Right atrium auricular region (tissue), 2 donors: Measurements from ENCODE around the gene FABP7. TPM values are rescaled to one million over a fixed set of nuclear protein-coding genes. Genes with fewer than 3 reads are reported as not detected.

Experiments
- DNase-seq: peaks from one replicate; pipeline ENCODE4 v3.0.0-alpha.2; 2019; ENCODE audit warnings: low spot score
- H3K27ac ChIP-seq, 2 donors: fragments of 200-600 bp; sonication (generic); 1 replicate in 1 of 2; 2 replicates in 1 of 2; pipeline ENCODE4 v1.5.1; 2016 to 2019
- H3K27me3 ChIP-seq, 2 donors: fragments of 200-600 bp; sonication (generic); one replicate each; pipeline versions ENCODE4 v1.5.1 to v1.6.0; 2017 to 2019
- H3K36me3 ChIP-seq: fragments of 200-600 bp; sonication (generic); one replicate; pipeline ENCODE4 v1.5.1; 2016
- H3K4me1 ChIP-seq, 2 donors: fragments of 200-600 bp; sonication (generic); one replicate each; pipeline versions ENCODE4 v1.5.1 to v1.6.0; 2017 to 2019
- H3K4me3 ChIP-seq, 2 donors: fragments of 200-600 bp; sonication (generic); 1 replicate in 1 of 2; 2 replicates in 1 of 2; pipeline ENCODE4 v1.5.1; 2017 to 2019; ENCODE audit warnings: mild to moderate bottlenecking in 1 of 2, moderate library complexity in 1 of 2
- H3K9me3 ChIP-seq, 2 donors: fragments of 200-600 bp; sonication (generic); one replicate each; pipeline ENCODE4 v1.5.1; 2019
- total RNA-seq, 2 donors: library from RNA; depleted of rRNA; stranded (reverse); fragments of >200 nt; gene quantifications; one replicate each; pipeline ENCODE4 v1.1.0, GENCODE V29; 2016
- TF ChIP-seq, protein P1 (sequence below), 2 donors: fragments of 200-600 bp; sonication (generic); IDR thresholded peaks; one replicate each; pipeline ENCODE4 v1.5.1; 2019; ENCODE audit warnings: antibody characterized with exemption in 2 of 2

Gene FABP7
- total RNA-seq, 2 donors from 2014 or later: 0.52 TPM; not detected in 1

DNA sequence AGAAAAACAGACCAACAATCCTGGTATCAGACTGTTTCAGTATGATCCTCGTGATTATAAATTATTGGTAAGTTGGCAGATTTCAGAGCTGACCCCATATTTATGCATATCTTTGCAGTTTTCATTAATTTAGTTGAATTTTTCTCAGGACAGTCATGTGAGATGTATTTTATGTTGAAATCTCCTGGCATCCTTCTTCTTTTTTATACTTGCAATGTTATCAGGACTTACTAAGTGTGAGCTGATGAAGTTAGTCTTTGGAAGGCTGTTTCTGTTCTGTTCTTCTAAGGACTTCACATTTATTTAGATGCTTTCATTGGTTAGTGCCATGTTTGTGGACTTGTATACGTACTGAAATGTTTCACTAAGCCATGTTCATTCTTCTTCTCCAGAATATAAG is 26.8 kb downstream of the FABP7 start:
- DNase-seq: no peak
- Histone ChIP-seq H3K27ac (no peak overlapping the region), H3K4me3 (no peak overlapping the region), H3K9me3 (no peaks in the 10 kb centered on the region), H3K36me3 (peaks cover 8% of the 10 kb centered on the region), H3K4me1 (no peaks in the 10 kb centered on the region), H3K27me3 (no peaks in the 10 kb centered on the region)
- TF ChIP-seq, protein P1, sequence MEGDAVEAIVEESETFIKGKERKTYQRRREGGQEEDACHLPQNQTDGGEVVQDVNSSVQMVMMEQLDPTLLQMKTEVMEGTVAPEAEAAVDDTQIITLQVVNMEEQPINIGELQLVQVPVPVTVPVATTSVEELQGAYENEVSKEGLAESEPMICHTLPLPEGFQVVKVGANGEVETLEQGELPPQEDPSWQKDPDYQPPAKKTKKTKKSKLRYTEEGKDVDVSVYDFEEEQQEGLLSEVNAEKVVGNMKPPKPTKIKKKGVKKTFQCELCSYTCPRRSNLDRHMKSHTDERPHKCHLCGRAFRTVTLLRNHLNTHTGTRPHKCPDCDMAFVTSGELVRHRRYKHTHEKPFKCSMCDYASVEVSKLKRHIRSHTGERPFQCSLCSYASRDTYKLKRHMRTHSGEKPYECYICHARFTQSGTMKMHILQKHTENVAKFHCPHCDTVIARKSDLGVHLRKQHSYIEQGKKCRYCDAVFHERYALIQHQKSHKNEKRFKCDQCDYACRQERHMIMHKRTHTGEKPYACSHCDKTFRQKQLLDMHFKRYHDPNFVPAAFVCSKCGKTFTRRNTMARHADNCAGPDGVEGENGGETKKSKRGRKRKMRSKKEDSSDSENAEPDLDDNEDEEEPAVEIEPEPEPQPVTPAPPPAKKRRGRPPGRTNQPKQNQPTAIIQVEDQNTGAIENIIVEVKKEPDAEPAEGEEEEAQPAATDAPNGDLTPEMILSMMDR (IDR thresholded peaks at IDR 0.05): no peak

GRCh38 chr6:122808121-122808885 is 28.8 kb downstream of the FABP7 start:
- DNase-seq: no peak
- Histone ChIP-seq H3K27me3 (no peaks in the 10 kb centered on the region), H3K4me3 (no peak overlapping the region), H3K9me3 (no peaks in the 10 kb centered on the region), H3K36me3 (peaks cover 8% of the 10 kb centered on the region), H3K4me1 (no peaks in the 10 kb centered on the region), H3K27ac (no peak overlapping the region)
- TF ChIP-seq, protein P1 (IDR thresholded peaks at IDR 0.05): no peak

- Histone ChIP-seq H3K4me3 (no peak overlapping the region), H3K36me3 (peaks cover 8% of the 10 kb centered on the region), H3K27me3 (no peaks in the 10 kb centered on the region)
Measured at GRCh38 chr6:122809001-122809400, 29.5 kb downstream of the FABP7 start.

DNA sequence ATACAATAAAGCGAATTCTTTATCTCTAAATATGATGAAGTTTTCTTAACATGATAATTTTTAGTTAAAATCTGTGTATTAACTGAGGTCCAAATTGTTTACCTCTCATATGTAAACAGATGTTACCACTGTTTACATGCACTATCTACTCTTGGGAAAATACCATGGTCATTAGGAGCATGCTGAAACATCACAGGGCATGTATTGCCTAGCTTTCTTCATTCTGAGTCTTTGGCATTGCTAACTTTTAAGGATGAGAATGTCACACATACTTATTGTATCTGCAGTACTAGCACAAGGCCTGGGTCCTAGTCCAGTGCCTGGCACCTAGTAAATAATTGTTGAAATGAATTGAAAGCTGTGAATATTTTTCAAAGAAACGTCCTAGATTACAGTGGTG is 30.2 kb downstream of the FABP7 start:
- Histone ChIP-seq H3K36me3 (peaks cover 8% of the 10 kb centered on the region), H3K9me3 (no peaks in the 10 kb centered on the region), H3K4me1 (no peaks in the 10 kb centered on the region), H3K4me3 (no peak overlapping the region), H3K27me3 (no peaks in the 10 kb centered on the region), H3K27ac (no peak overlapping the region)
- DNase-seq: no peak
- TF ChIP-seq, protein P1 (IDR thresholded peaks at IDR 0.05): no peak

More at GRCh38 chr6:122809001-122809400, 29.5 kb downstream of the FABP7 start:
- TF ChIP-seq, protein P1 (IDR thresholded peaks at IDR 0.05): no peak
- Histone ChIP-seq H3K4me1 (no peaks in the 10 kb centered on the region), H3K9me3 (no peaks in the 10 kb centered on the region), H3K27ac (no peak overlapping the region)
- no peak for DNase-seq

- Histone ChIP-seq H3K4me1 (no peaks in the 10 kb centered on the region), H3K27ac (no peak overlapping the region), H3K36me3 (peaks cover 5% of the 10 kb centered on the region), H3K4me3 (no peak overlapping the region), H3K27me3 (no peaks in the 10 kb centered on the region), H3K9me3 (no peaks in the 10 kb centered on the region)
- TF ChIP-seq, protein P1 (IDR thresholded peaks at IDR 0.05): no peak
- no peak for DNase-seq
Measured at GRCh38 chr6:122810189-122810588, 30.7 kb downstream of the FABP7 start.

DNA sequence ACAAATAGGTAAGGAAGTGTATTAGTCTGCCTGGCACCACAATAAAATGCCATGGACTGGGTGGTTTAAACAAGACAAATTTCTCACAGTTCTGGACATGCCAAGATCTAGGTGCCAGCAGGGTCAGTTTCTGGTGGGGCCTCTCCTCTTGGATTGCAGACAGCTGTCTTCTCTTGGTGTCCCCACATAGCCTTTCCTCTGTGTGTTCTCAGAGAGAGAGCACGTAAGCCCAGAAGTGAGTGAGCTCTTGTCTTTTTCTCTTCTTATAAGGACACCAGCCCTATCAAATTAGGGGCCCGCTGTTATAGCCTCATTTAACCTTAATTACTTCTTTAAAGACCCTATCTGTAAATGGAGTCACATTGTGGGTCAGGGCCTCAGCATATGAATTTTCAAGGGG is 37.8 kb downstream of the FABP7 start:
- H3K4me3 ChIP-seq: no peak overlapping the region
- H3K27ac ChIP-seq: no peak overlapping the region
- no peaks in the 10 kb centered on the region for H3K36me3 ChIP-seq
- H3K9me3 ChIP-seq: no peaks in the 10 kb centered on the region
- no peaks in the 10 kb centered on the region for H3K4me1 ChIP-seq
- H3K27me3 ChIP-seq: no peaks in the 10 kb centered on the region
- TF ChIP-seq, protein P1 (IDR thresholded peaks at IDR 0.05): no peak
- DNase-seq: no peak
